ENCODE data around the gene LTA. TPM values are rescaled to one million over a fixed set of nuclear protein-coding genes. Genes with fewer than 3 reads are reported as not detected.
A peak's percentile ranks its signal among the peaks of the same experiment; 100 is the strongest.

The LTA gene
- total and polyA plus RNA-seq, 10 donors, result 2.4 to 14.4 (median 5.7) TPM

DNA sequence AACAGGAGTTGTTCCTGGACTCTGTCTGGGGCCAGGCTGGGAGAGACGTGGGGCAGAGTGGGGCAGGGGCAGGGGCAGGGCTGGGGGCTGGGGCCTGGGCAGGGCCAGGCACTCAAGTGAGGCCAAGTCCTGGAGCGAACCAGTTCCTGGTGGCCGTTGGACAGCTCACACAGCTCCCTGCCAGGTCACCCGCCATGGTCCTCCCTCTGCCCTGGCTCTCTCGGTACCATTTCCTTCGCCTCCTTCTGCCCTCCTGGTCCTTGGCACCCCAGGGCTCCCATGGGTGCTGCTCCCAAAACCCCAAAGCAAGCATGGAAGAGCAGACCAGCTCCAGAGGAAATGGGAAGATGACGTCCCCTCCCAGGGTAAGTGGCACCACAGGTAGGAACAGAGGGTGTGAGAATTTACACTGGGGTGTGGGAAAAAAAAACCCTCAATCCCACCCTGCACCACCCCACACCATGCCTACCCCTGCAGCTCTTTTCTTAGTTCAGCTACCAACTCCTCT, 43.2 kb upstream of the LTA start, which contains the start of gene MCCD1:
MCCD1 (plus strand) TSS at position 142 of the 508 bp plus-strand sequence; CDS start at position 195, 53 bp downstream.
- TF ChIP-seq POLR2AphosphoS5 (IDR thresholded peaks at IDR 0.05) (peak; percentile 15 to 49 (median 33)), POLR2A (IDR thresholded peaks at IDR 0.05) (no peak)
- Histone ChIP-seq H3K36me3 (peaks cover 2 to 60% (median 45%) of the 10 kb centered on the region in 6 donors), H3K4me3 (no peak within 1 kb of the TSS), H3K27me3 (replicated peaks in 1 of 7) (no peaks in the 10 kb centered on the region), H3K27ac (no peak within 1 kb of the TSS), H3K9me3 (no peaks in the 10 kb centered on the region), H3K4me1 (peaks cover 0 to 26% (median 18%) of the 10 kb centered on the region in 6 donors)
- DNase-seq, result no peak
- 64 to 80% (median 76%) methylated on average over 7 of the region's 7 CpGs for WGBS, 5 donors
- intact Hi-C loops (cut with DNase I; ENCODE audit: low total_unique reads), result no loop called here

DNA sequence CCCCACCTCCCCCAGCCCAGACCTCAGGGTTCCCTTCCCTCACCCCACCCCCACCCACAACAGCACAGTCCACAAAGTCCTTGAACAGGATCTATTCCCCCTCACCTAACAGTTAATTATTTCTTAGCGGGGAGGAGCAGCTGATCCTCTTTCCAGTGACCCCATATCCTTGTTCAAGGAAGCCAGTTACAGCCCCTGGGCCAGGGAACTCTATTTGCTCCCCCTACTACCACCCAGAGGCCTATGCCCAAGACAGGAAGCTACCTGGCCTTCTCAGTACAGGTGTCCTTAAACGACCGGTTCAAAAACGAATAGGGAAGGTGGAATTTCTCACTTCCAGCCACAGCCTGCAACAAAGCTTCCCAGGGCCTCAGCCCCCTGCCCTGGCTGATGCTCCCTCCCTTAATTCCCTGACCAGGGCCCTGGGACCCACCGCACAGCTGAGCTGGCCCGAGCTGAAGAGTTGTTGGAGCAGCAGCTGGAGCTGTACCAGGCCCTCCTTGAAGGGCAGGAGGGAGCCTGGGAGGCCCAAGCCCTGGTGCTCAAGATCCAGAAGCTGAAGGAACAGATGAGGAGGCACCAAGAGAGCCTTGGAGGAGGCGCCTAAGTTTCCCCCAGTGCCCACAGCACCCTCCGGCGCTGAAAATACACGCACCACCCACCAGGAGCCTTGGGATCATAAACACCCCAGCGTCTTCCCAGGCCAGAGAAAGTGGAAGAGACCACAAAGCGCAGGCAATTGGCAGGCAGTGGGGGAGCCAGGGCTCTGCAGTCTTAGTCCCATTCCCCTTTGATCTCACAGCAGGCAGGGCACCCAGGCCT, 42.5 kb upstream of the LTA start:
- TF ChIP-seq POLR2AphosphoS5 (IDR thresholded peaks at IDR 0.05), result peak; percentile 59 to 79 (median 66)
- TF ChIP-seq, protein P1, sequence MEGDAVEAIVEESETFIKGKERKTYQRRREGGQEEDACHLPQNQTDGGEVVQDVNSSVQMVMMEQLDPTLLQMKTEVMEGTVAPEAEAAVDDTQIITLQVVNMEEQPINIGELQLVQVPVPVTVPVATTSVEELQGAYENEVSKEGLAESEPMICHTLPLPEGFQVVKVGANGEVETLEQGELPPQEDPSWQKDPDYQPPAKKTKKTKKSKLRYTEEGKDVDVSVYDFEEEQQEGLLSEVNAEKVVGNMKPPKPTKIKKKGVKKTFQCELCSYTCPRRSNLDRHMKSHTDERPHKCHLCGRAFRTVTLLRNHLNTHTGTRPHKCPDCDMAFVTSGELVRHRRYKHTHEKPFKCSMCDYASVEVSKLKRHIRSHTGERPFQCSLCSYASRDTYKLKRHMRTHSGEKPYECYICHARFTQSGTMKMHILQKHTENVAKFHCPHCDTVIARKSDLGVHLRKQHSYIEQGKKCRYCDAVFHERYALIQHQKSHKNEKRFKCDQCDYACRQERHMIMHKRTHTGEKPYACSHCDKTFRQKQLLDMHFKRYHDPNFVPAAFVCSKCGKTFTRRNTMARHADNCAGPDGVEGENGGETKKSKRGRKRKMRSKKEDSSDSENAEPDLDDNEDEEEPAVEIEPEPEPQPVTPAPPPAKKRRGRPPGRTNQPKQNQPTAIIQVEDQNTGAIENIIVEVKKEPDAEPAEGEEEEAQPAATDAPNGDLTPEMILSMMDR (IDR thresholded peaks at IDR 0.05 in 8 of 11, conservative IDR thresholded peaks at IDR 0.05 in 3 of 11), result no peak
- Histone ChIP-seq H3K27ac (no peak overlapping the region), H3K36me3 (peaks cover 2 to 67% (median 52%) of the 10 kb centered on the region in 6 donors), H3K27me3 (replicated peaks in 1 of 7) (no peaks in the 10 kb centered on the region), H3K4me1 (peaks cover 0 to 28% (median 21%) of the 10 kb centered on the region in 6 donors), H3K9me3 (no peaks in the 10 kb centered on the region), H3K4me3 (no peak overlapping the region)
- intact Hi-C loops (cut with DNase I; ENCODE audit: low total_unique reads), result no loop called here
- WGBS, 5 donors, result 57 to 70% (median 61%) methylated on average over 9 to 12 of the region's 12 CpGs
- DNase-seq, result no peak

DNA sequence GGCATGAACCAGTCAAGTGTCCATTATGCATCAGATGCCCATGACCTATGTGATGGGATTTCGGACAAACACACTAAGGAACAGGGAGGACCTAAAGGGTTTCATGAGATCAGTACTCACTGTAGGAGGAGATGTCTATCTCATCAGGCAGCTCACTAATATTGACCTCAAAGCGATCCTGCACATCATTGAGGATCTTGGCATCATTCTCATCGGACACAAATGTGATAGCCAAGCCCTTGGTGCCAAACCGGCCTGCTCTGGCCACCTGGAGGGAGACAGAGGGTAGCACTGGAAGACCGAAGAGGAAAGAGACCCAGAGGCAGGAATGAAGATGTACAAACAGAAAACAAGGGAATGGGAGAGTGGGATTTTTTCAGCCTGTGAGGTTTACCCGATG, 41.4 kb upstream of the LTA start:
- H3K27me3 ChIP-seq (replicated peaks in 1 of 7), result no peaks in the 10 kb centered on the region

DNA sequence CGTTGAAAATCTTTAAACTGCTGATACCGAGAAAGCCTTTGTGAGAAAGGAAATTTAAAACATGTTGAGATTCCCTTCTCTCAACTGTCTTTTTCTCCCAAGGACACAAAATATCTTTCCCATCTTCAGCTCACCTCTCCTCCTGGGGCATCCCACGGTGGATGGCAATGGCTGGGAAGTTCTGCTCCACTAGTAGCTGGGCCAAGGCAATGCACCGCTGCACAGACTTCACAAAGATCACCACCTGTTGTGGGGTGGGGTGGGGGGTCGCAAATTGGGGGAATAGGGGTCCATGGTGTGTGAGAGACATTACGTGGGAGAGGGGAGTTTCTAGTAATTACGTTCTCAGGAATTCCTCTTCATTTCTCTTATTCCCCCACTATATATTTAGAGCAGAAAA, 40.9 kb upstream of the LTA start:
- no peaks in the 10 kb centered on the region for H3K9me3 ChIP-seq
- no peak overlapping the region for H3K4me3 ChIP-seq
- H3K27me3 ChIP-seq (replicated peaks in 1 of 7), result no peaks in the 10 kb centered on the region
- 89 to 97% (median 91%) methylated on average over 7 of the region's 7 CpGs for WGBS, 5 donors
- intact Hi-C loops (cut with DNase I; ENCODE audit: low total_unique reads), result no loop called here
- peaks cover 2 to 41% (median 21%) of the 10 kb centered on the region in 6 donors for H3K4me1 ChIP-seq
- H3K36me3 ChIP-seq, result peaks cover 16 to 83% (median 68%) of the 10 kb centered on the region in 6 donors
- TF ChIP-seq POLR2AphosphoS5 (IDR thresholded peaks at IDR 0.05), result no peak
- TF ChIP-seq, protein P1 (IDR thresholded peaks at IDR 0.05 in 8 of 11, conservative IDR thresholded peaks at IDR 0.05 in 3 of 11), result no peak
- no peak for TF ChIP-seq POLR2A (IDR thresholded peaks at IDR 0.05)
- no peak for DNase-seq
- no peak overlapping the region for H3K27ac ChIP-seq

More for the DNA sequence above, 41.4 kb upstream of the LTA start:
- Histone ChIP-seq H3K36me3 (peaks cover 12 to 78% (median 63%) of the 10 kb centered on the region in 6 donors), H3K27ac (no peak overlapping the region), H3K4me3 (no peak overlapping the region), H3K4me1 (peaks cover 2 to 36% (median 21%) of the 10 kb centered on the region in 6 donors), H3K9me3 (no peaks in the 10 kb centered on the region)
- TF ChIP-seq, protein P1 (IDR thresholded peaks at IDR 0.05 in 8 of 11, conservative IDR thresholded peaks at IDR 0.05 in 3 of 11), result no peak
- TF ChIP-seq POLR2AphosphoS5 (IDR thresholded peaks at IDR 0.05), result peak in 1 of 3 donors; percentile 37
- intact Hi-C loops (cut with DNase I; ENCODE audit: low total_unique reads), result no loop called here
- 72 to 78% (median 75%) methylated on average over 5 to 6 of the region's 6 CpGs for WGBS, 5 donors
- no peak for DNase-seq

All from spleen (tissue), 11 donors.